Left ventricle myocardium inferior (tissue), 1 donor: ENCODE data around the gene HPGD. TPM values are rescaled to one million over a fixed set of nuclear protein-coding genes. Genes with fewer than 3 reads are reported as not detected.

Source experiments
- DNase-seq: peaks from one replicate; pipeline ENCODE4 v3.0.0-alpha.2; 2020
- H3K27ac ChIP-seq: fragments of 200-600 bp; replicated peaks from 2 replicates; pipeline ENCODE4 v1.8.0; 2021
- H3K27me3 ChIP-seq: fragments of 200-600 bp; 2 replicates; pipeline ENCODE4 v1.8.0; 2021; ENCODE audit warnings: low read depth
- H3K36me3 ChIP-seq: fragments of 200-600 bp; 2 replicates; pipeline ENCODE4 v1.8.0; 2021
- H3K4me1 ChIP-seq: fragments of 200-600 bp; 2 replicates; pipeline ENCODE4 v1.8.0; 2021
- H3K4me3 ChIP-seq: fragments of 200-600 bp; 2 replicates; pipeline ENCODE4 v1.8.0; 2021; ENCODE audit warnings: mild to moderate bottlenecking, moderate library complexity
- H3K9me3 ChIP-seq: fragments of 200-600 bp; replicated peaks from 2 replicates; pipeline ENCODE4 v1.8.0; 2021
- CTCF ChIP-seq: fragments of 200-600 bp; IDR thresholded peaks from 2 replicates; pipeline ENCODE4 v1.8.0; 2021; ENCODE audit warnings: antibody characterized with exemption, mild to moderate bottlenecking, borderline replicate concordance
- intact Hi-C: fragments of 100-400 bp; cut with micrococcal nuclease; formaldehyde crosslinking; loops from one replicate; pipeline ENCODE4 v1.11.0; 2022
- long read RNA-seq: library from polyadenylated mRNA; unstranded; transcript quantifications from one replicate; pipeline ENCODE4 v2.0.0, GENCODE V29; 2021
- total RNA-seq: library from RNA; stranded (reverse); fragmentation: NEBNext Ultra II Directional; extraction: Animal tissue kit (Norgen Biotek cat#: 25700); gene quantifications from one replicate; pipeline ENCODE4 v1.2.1, GENCODE V29; 2021
- donor health status: DM: no; HTN: yes; CAD: no; lungs with severe emphysema.

HPGD gene
- total RNA-seq, result 1.4 TPM
- long read RNA-seq, partial matches to known transcripts, result 0 of 3 reads
- long read RNA-seq, other reads (novel, unspliced or antisense), result 1 of 3 reads

DNA sequence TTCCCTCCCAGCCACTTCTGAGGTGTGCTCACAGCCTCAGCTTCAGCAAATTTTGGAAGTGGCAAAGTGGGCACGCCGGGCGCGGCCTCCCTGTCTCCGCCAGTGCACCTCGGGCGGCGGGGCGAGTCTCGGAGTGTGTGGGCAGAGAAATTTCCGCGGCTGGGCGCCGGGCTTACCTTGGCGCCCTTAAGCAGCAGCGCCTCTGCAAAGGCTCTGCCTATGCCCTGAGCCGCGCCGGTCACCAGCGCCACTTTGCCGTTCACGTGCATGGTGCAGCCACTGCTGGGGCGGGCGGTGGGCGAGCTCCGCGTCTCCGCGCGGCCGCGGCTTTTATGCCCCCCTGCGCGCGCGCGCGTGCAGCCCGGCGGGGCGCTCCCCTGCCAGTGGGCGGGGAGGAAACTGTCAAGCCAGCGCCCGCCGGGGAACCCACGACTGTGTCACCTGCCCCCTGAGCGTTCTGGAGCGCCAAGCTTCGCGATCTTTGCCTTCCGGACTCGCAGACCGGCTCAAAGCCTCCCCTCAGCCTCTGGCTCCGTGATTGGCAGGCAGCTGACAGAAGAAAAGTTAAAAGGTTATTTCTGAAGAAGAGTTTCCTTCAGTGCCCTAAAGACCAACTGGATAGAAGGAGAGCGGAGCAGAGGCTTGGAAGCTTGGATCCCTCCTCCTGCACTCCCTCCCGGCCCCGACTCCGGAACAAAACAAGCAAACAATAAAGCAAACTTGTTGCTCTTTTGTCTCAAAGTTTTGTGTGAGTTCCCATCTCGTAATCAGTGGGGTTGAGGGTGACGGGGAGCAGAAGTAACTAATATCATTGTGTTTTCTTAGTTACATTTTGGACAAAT lies at the start of gene HPGD:
TSS of gene HPGD (minus strand) at position 306 of the 842 bp plus-strand sequence. CDS start at position 269, 37 bp downstream.
- Histone ChIP-seq H3K4me1 (peaks cover 12% of the 10 kb centered on the region), H3K36me3 (no peaks in the 10 kb centered on the region), H3K9me3 (no peaks in the 10 kb centered on the region), H3K27ac (no peak within 1 kb of the TSS), H3K4me3 (peak within 1 kb of the TSS; percentile 71), H3K27me3 (peaks cover 27% of the 10 kb centered on the region)
- peak; percentile 37 for DNase-seq
- no peak for TF ChIP-seq CTCF
- intact Hi-C loops, result no loop called here

GRCh38 chr4:174564529-174564928 lies 42.2 kb upstream of the HPGD start:
- Histone ChIP-seq H3K36me3 (no peaks in the 10 kb centered on the region), H3K27ac (no peak overlapping the region), H3K9me3 (no peaks in the 10 kb centered on the region), H3K4me3 (no peak overlapping the region), H3K4me1 (no peaks in the 10 kb centered on the region), H3K27me3 (no peaks in the 10 kb centered on the region)
- DNase-seq, result no peak
- intact Hi-C loops, result no loop called here
- TF ChIP-seq CTCF, result no peak

GRCh38 chr4:174563399-174563798 lies 41.1 kb upstream of the HPGD start:
- intact Hi-C loops, result no loop called here
- Histone ChIP-seq H3K27ac (no peak overlapping the region), H3K36me3 (no peaks in the 10 kb centered on the region), H3K9me3 (no peaks in the 10 kb centered on the region), H3K27me3 (no peaks in the 10 kb centered on the region), H3K4me1 (no peaks in the 10 kb centered on the region), H3K4me3 (no peak overlapping the region)
- DNase-seq, result no peak
- TF ChIP-seq CTCF, result no peak

GRCh38 chr4:174561560-174561959 lies 39.3 kb upstream of the HPGD start:
- no peak for TF ChIP-seq CTCF
- H3K4me1 ChIP-seq, result no peaks in the 10 kb centered on the region
- no peaks in the 10 kb centered on the region for H3K27me3 ChIP-seq
- no peak for DNase-seq
- no peak overlapping the region for H3K4me3 ChIP-seq
- intact Hi-C loops, result no loop called here
- H3K9me3 ChIP-seq, result no peaks in the 10 kb centered on the region
- H3K36me3 ChIP-seq, result no peaks in the 10 kb centered on the region
- H3K27ac ChIP-seq, result no peak overlapping the region

DNA sequence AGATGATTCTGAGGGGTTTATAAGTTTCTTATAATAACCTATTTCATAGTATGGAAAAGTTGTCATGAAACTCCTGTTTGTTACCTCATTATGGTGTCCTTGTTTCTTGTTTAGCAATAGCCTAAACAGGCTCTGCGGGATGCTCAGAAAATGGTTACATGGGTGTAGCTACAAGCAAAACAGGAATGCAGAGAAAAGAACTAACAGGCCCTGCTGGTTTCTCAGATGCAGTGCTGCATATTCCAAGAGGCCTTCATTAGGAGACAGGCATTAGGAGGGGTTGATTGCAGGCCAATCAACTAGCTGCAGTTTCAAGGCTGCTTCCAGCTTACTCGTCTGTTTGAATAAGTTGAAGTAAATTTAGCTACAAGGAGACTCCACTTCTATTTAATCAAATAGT lies 37.6 kb upstream of the HPGD start:
- no peaks in the 10 kb centered on the region for H3K27me3 ChIP-seq
- no peak overlapping the region for H3K4me3 ChIP-seq
- no peaks in the 10 kb centered on the region for H3K36me3 ChIP-seq
- no peaks in the 10 kb centered on the region for H3K9me3 ChIP-seq
- no peak for DNase-seq
- H3K4me1 ChIP-seq, result no peaks in the 10 kb centered on the region
- no peak overlapping the region for H3K27ac ChIP-seq
- TF ChIP-seq CTCF, result no peak
- intact Hi-C loops, result no loop called here
